Chondrocyte (in vitro differentiated cells): ENCODE measurements around the gene CAVIN1. TPM values are rescaled to one million over a fixed set of nuclear protein-coding genes. Genes with fewer than 3 reads are reported as not detected.
A peak's percentile ranks its signal among the peaks of the same experiment; 100 is the strongest.

Experiments
- DNase-seq: peaks from one replicate; pipeline ENCODE4 v3.0.0; 2021; ENCODE audit warnings: mixed read lengths, low spot score
- H3K27ac Mint-ChIP-seq: one replicate; pipeline ENCODE4 v1.8.0; 2021; ENCODE audit warnings: mild to moderate bottlenecking, moderate library complexity, mixed read lengths; ENCODE audit not compliant: unreplicated experiment
- H3K27me3 Mint-ChIP-seq: 2 replicates; pipeline ENCODE4 v1.8.0; 2021; ENCODE audit warnings: low read depth, mixed read lengths
- H3K36me3 Mint-ChIP-seq: 2 replicates; pipeline ENCODE4 v1.8.0; 2021; ENCODE audit warnings: low read depth, mixed read lengths
- H3K4me1 Mint-ChIP-seq: 2 replicates; pipeline ENCODE4 v1.8.0; 2021; ENCODE audit warnings: low read depth, mild to moderate bottlenecking, mixed read lengths
- H3K4me3 Mint-ChIP-seq: one replicate; pipeline ENCODE4 v1.8.0; 2021; ENCODE audit warnings: mild to moderate bottlenecking, moderate library complexity, mixed read lengths; ENCODE audit not compliant: unreplicated experiment
- H3K9me3 Mint-ChIP-seq: 2 replicates; pipeline ENCODE4 v1.8.0; 2021; ENCODE audit warnings: low read depth, mixed read lengths
- total RNA-seq: library from RNA; stranded (reverse); gene quantifications from 3 replicates; pipeline ENCODE4 v1.2.1, GENCODE V29; 2021
- TF ChIP-seq, protein P1 (sequence below): fragments of 200-600 bp; sonication (generic); IDR thresholded peaks from 2 replicates; pipeline ENCODE4 v1.5.0; 2021; ENCODE audit warnings: antibody characterized with exemption, mild to moderate bottlenecking, moderate library complexity

The CAVIN1 gene
- total RNA-seq, 1 donor from 2014 or later, result 877 TPM

- Mint-ChIP-seq H3K27me3 (no peaks in the 10 kb centered on the region), H3K4me3 (no peak overlapping the region), H3K9me3 (no peaks in the 10 kb centered on the region), H3K4me1 (peaks cover 60% of the 10 kb centered on the region), H3K36me3 (no peaks in the 10 kb centered on the region), H3K27ac (no peak overlapping the region)
- DNase-seq, result no peak
- TF ChIP-seq, protein P1, sequence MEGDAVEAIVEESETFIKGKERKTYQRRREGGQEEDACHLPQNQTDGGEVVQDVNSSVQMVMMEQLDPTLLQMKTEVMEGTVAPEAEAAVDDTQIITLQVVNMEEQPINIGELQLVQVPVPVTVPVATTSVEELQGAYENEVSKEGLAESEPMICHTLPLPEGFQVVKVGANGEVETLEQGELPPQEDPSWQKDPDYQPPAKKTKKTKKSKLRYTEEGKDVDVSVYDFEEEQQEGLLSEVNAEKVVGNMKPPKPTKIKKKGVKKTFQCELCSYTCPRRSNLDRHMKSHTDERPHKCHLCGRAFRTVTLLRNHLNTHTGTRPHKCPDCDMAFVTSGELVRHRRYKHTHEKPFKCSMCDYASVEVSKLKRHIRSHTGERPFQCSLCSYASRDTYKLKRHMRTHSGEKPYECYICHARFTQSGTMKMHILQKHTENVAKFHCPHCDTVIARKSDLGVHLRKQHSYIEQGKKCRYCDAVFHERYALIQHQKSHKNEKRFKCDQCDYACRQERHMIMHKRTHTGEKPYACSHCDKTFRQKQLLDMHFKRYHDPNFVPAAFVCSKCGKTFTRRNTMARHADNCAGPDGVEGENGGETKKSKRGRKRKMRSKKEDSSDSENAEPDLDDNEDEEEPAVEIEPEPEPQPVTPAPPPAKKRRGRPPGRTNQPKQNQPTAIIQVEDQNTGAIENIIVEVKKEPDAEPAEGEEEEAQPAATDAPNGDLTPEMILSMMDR, result no peak
These were observed 63.9 kb downstream of the CAVIN1 start for GRCh38 chr17:42359133-42359532.

- H3K4me3 Mint-ChIP-seq, result no peak overlapping the region
- DNase-seq, result no peak
- peak overlapping the region; percentile 32 for H3K27ac Mint-ChIP-seq
- no peaks in the 10 kb centered on the region for H3K36me3 Mint-ChIP-seq
- H3K4me1 Mint-ChIP-seq, result peaks cover 58% of the 10 kb centered on the region
- TF ChIP-seq, protein P1, result no peak
- H3K27me3 Mint-ChIP-seq, result no peaks in the 10 kb centered on the region
- no peaks in the 10 kb centered on the region for H3K9me3 Mint-ChIP-seq
These were observed 64.6 kb downstream of the CAVIN1 start for GRCh38 chr17:42358434-42358833.

GRCh38 chr17:42354956-42355843 lies 67.9 kb downstream of the CAVIN1 start:
- Mint-ChIP-seq H3K9me3 (no peaks in the 10 kb centered on the region), H3K4me3 (no peak overlapping the region), H3K27me3 (no peaks in the 10 kb centered on the region), H3K4me1 (peaks cover 39% of the 10 kb centered on the region), H3K36me3 (no peaks in the 10 kb centered on the region), H3K27ac (no peak overlapping the region)
- no peak for DNase-seq
- TF ChIP-seq, protein P1, result no peak

Other genes starting within 250 kb of the CAVIN1 start
- not detected in 3 replicates for gene KCNH4, start 242.1 kb downstream of the CAVIN1 start, total RNA-seq
- not detected in 3 replicates for gene HCRT, start 237.8 kb downstream of the CAVIN1 start, total RNA-seq
- gene GHDC, start 228.8 kb downstream of the CAVIN1 start, total RNA-seq, result 3.5 to 8.9 TPM (median 7.8 TPM) in 3 replicates
- 29.5 to 32.8 TPM (median 31.0 TPM) in 3 replicates for gene STAT5B, start 146.9 kb downstream of the CAVIN1 start, total RNA-seq
- gene STAT5A, start 134.8 kb downstream of the CAVIN1 start, total RNA-seq, result 12.2 to 17.6 TPM (median 14.3 TPM) in 3 replicates
- gene STAT3, start 34.8 kb downstream of the CAVIN1 start, total RNA-seq, result 164 to 203 TPM (median 164 TPM) in 3 replicates
- 49.9 to 63.4 TPM (median 61.3 TPM) in 3 replicates for gene ATP6V0A1, start 35.6 kb upstream of the CAVIN1 start, total RNA-seq
- 64.5 to 68.7 TPM (median 66.4 TPM) in 3 replicates for gene NAGLU, start 113.0 kb upstream of the CAVIN1 start, total RNA-seq
- gene HSD17B1, start 129.7 kb upstream of the CAVIN1 start, total RNA-seq, result 1.4 to 2.6 TPM (median 1.4 TPM) in 3 replicates
- 31.2 to 57.3 TPM (median 37.1 TPM) in 3 replicates for gene COASY, start 138.9 kb upstream of the CAVIN1 start, total RNA-seq
- 30.1 to 37.0 TPM (median 30.3 TPM) in 3 replicates for gene MLX, start 143.8 kb upstream of the CAVIN1 start, total RNA-seq
- 4.9 to 13.0 TPM (median 6.1 TPM) in 3 replicates for gene PSMC3IP, start 154.5 kb upstream of the CAVIN1 start, total RNA-seq
- 50.4 to 62.9 TPM (median 61.8 TPM) in 3 replicates for gene RETREG3, start 186.1 kb upstream of the CAVIN1 start, total RNA-seq
- 41.1 to 70.4 TPM (median 41.6 TPM) in 3 replicates for gene TUBG1, start 186.4 kb upstream of the CAVIN1 start, total RNA-seq
- 26.2 to 36.5 TPM (median 29.2 TPM) in 3 replicates for gene TUBG2, start 236.0 kb upstream of the CAVIN1 start, total RNA-seq